GM13976 (cell line): Measurements from ENCODE around the gene PRKG1.

Experiments used
- DNase-seq: peaks from one replicate; pipeline ENCODE4 v3.0.0; 2012; ENCODE audit warnings: low spot score
- CTCF ChIP-seq: IDR thresholded peaks from 2 replicates; pipeline ENCODE4 v1.5.1; 2012; ENCODE audit warnings: borderline replicate concordance, mild to moderate bottlenecking; ENCODE audit not compliant: insufficient read depth; ENCODE audit errors: extremely low read depth, missing control alignments, control extremely low read depth
- in situ Hi-C: fragments of 300-500 bp; cut with MboI; formaldehyde crosslinking; loops from one replicate; pipeline ENCODE4 v1.12.0; 2022; ENCODE audit warnings: low sequenced_read_pairs, mixed read lengths, inconsistent platforms; ENCODE audit not compliant: unreplicated experiment

PRKG1 gene

DNA sequence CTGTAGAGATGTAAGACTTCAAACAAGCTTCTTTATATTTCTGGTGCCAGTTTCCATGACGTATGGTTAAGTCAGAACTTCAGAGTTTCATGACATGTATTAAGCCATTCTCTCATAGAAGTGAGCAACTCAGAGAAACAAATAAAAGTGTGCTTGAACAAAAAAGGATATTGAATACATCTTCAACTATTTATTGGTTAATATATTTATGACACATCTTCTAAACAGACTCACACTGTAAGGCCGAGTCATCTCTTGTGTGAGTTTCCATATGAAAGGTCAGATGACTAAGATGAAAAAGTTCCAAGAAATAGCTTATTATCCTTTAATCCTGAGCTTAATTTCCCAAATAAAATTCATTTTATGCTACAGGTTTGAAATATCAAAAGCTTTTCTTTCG is 730.6 kb downstream of the PRKG1 start:
- DNase-seq, result no peak
- in situ Hi-C loops, result no loop called here
- TF ChIP-seq CTCF, result no peak

DNA sequence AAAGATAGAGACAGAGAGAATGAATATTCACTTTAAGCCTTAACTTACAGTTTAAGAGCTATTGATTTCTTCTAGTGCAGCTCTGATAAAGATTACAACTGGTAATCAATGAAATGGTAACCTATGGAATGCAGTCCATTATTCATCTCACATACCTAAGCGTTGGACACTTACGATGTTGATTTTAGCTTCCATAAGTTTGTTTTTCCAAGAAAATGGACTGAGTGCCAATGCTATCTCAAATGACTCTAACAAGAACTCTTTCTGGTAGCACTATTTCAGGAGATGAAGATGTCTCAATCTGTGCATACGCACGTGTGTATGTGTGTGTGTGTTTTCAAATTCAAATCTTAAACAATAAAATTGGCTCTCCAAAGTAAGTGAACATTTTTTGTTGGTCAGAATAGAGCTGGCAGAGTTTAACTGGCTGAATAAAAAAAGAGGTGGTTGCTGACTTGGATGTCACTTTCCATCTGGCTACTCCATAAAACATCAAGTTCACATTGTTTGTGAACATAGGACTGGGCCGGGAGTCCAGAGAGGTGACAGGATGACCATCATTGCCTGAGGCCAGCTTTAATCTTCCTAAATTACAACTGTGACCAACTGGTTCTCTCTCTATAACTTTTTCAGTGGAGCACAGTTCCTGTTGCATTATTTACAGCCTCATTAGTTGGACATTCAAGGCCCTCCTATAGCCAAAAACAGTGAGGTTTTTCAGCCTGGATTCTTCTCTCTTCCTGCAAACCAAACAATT is 732.0 kb downstream of the PRKG1 start:
- TF ChIP-seq CTCF, result no peak
- in situ Hi-C loops, result no loop called here

GRCh38 chr10:51808187-51808586 is 733.9 kb downstream of the PRKG1 start:
- DNase-seq, result no peak

More for the DNA sequence above, 732.0 kb downstream of the PRKG1 start:
- no peak for DNase-seq

GRCh38 chr10:51815723-51816122 is 741.4 kb downstream of the PRKG1 start:
- no peak for TF ChIP-seq CTCF
- DNase-seq, result no peak
- in situ Hi-C loops, result no loop called here

More at GRCh38 chr10:51808187-51808586, 733.9 kb downstream of the PRKG1 start:
- TF ChIP-seq CTCF, result no peak
- in situ Hi-C loops, result no loop called here

GRCh38 chr10:51821045-51821444 is 746.8 kb downstream of the PRKG1 start:
- DNase-seq, result no peak
- TF ChIP-seq CTCF, result no peak
- in situ Hi-C loops, result no loop called here

- no peak for TF ChIP-seq CTCF
- DNase-seq, result no peak
- in situ Hi-C loops, result no loop called here
These were observed 747.5 kb downstream of the PRKG1 start for GRCh38 chr10:51821745-51822144.

DNA sequence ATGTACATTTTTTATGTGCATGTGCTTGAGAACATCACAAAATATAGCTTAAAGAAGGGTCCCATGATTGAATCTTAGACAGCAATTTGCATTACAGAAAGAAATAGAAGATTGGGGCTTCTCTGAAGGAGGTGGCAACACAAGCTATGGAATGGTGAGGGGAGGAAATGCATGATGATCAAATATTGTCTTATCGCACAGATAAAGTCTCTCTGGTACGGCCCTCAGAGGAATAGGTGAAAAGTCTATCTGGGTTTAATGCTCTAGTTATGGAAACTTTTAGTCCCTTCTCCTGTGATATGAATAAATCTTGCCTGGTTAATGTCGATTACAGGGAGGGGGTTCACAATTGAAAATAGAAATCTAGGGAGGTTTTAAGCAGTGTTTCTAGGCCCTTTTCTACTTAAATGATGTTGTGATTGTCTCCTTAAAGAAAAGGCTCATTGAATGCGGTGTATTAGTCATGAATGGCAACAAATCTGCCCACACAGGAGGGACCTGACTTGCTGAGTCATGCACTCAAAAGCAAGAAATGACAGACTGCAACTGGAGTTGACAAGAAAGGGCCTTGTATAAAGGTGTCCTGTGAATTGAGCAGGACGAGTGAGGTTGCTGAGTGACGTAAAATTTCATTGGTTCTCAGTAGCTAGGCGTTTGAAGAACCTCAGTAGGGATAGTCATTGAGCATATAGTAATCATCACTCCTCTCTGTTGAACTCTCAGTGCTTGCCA is 758.5 kb downstream of the PRKG1 start:
- DNase-seq, result no peak
- TF ChIP-seq CTCF, result no peak
- in situ Hi-C loops, result no loop called here
